ENCODE measurements around the gene VPS37B. TPM values are rescaled to one million over a fixed set of nuclear protein-coding genes. Genes with fewer than 3 reads are reported as not detected.

Gene VPS37B
- total and polyA plus RNA-seq, 2 experiments from 2014 or later = 31.7 to 47.3 TPM

DNA sequence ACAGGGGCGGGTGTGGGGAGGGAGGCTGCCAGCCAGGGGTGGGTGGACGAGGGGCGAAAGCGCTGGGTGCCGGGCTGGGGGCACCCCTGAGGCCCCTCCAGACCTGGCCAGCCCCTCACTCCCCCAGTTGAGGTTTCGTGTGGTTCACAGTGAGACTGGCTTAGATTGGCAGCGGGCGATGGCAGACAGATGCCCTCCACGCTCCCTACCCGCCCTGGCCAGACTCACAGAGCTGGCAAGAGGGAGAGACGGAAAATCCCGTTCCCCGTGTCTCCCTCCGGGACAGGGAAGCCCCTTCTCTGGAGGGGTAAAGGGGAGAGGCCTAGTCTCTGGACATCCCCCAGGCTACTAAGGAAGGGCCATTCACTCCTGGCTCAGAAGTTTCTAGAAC, 33.2 kb upstream of the VPS37B start:
- Histone ChIP-seq H3K4me1 (ENCODE audit: low read depth) (no peaks in the 10 kb centered on the region), H3K27ac (no peak overlapping the region), H3K9me3 (ENCODE audit: low read depth) (no peaks in the 10 kb centered on the region), H3K36me3 (no peaks in the 10 kb centered on the region), H3K27me3 (no peaks in the 10 kb centered on the region), H3K4me3 (no peak overlapping the region)
- no peak for DNase-seq (ENCODE audit: low read depth in 1 of 2, low spot score in 1 of 2)
- TF ChIP-seq, protein P1, sequence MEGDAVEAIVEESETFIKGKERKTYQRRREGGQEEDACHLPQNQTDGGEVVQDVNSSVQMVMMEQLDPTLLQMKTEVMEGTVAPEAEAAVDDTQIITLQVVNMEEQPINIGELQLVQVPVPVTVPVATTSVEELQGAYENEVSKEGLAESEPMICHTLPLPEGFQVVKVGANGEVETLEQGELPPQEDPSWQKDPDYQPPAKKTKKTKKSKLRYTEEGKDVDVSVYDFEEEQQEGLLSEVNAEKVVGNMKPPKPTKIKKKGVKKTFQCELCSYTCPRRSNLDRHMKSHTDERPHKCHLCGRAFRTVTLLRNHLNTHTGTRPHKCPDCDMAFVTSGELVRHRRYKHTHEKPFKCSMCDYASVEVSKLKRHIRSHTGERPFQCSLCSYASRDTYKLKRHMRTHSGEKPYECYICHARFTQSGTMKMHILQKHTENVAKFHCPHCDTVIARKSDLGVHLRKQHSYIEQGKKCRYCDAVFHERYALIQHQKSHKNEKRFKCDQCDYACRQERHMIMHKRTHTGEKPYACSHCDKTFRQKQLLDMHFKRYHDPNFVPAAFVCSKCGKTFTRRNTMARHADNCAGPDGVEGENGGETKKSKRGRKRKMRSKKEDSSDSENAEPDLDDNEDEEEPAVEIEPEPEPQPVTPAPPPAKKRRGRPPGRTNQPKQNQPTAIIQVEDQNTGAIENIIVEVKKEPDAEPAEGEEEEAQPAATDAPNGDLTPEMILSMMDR (IDR thresholded peaks at IDR 0.05; ENCODE audit: low read depth, low read length) = no peak

DNA sequence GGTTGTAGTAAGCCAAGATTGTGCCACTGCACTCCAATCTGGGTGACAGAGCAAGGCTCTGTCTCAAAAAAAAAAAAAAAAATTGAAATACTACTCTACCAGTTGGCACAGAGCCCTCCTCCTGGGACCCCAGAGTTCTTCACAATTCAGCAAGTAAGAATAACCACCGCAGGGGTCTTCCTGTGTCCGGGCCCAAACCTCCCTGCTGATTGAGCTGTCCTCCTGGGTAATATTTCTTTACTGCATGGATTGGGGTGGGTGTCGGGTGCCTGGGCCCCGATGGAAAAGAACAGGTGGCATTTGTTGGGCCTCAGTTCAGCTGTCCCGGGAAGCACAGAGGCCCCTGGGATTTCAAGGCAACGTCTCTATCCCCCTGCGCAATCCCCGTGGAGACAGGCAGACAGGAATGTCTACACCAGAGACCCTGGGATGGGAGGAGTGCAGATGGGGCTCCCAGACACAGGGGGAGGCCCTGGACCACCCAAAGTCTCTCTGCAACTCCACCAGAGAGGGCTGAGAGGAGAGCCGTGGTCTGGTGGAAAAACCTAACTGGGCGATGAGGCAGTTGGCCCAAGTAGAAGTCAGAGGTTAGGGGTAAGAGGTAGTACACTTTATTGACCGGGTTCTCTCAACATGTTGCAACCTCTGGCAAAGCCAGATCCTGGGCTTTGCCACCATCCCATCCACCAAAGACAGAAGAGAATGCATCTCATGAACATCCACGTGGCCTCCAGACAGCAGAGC, 32.7 kb upstream of the VPS37B start:
- no peaks in the 10 kb centered on the region for H3K27me3 ChIP-seq
- TF ChIP-seq, protein P1 (IDR thresholded peaks at IDR 0.05; ENCODE audit: low read depth, low read length) = no peak
- no peak for DNase-seq (ENCODE audit: low read depth in 1 of 2, low spot score in 1 of 2)
- H3K4me1 ChIP-seq (ENCODE audit: low read depth) = no peaks in the 10 kb centered on the region
- no peak overlapping the region for H3K4me3 ChIP-seq
- no peaks in the 10 kb centered on the region for H3K9me3 ChIP-seq (ENCODE audit: low read depth)
- H3K27ac ChIP-seq = no peak overlapping the region
- H3K36me3 ChIP-seq = no peaks in the 10 kb centered on the region

DNA sequence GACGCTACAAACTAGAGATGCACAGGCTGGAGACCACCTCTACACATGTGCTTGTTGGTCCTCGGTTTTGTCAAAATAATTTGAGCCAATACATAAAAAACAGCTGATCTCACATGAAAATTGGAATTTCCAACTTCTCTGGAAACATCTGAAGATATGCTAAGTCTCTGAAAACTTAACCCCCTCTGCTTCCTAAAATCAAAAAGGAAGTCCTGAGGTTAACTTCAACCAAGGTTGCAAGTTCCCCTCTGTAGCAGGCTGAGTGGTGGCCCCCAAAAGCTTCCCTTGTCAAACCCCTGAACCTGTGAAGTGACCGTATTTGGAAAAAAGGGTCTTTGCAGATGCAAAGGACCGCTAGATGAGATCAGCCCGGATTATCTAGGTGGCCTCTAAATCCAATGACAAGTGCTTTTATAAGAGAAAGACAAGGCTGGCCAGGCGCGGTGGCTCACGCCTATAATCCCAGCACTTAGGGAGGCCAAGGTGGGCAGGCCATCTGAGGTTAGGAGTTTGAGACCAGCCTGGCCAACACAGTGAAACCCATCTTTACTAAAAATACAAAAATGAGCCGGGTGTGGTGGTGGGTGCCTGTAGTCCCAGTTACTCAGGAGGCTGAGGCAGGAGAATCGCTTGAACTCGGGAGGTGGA, 32.0 kb upstream of the VPS37B start:
- Histone ChIP-seq H3K9me3 (ENCODE audit: low read depth) (no peaks in the 10 kb centered on the region), H3K27me3 (no peaks in the 10 kb centered on the region), H3K36me3 (no peaks in the 10 kb centered on the region), H3K4me1 (ENCODE audit: low read depth) (no peaks in the 10 kb centered on the region), H3K27ac (no peak overlapping the region), H3K4me3 (no peak overlapping the region)
- DNase-seq (ENCODE audit: low read depth in 1 of 2, low spot score in 1 of 2) = no peak
- TF ChIP-seq, protein P1 (IDR thresholded peaks at IDR 0.05; ENCODE audit: low read depth, low read length) = no peak

DNA sequence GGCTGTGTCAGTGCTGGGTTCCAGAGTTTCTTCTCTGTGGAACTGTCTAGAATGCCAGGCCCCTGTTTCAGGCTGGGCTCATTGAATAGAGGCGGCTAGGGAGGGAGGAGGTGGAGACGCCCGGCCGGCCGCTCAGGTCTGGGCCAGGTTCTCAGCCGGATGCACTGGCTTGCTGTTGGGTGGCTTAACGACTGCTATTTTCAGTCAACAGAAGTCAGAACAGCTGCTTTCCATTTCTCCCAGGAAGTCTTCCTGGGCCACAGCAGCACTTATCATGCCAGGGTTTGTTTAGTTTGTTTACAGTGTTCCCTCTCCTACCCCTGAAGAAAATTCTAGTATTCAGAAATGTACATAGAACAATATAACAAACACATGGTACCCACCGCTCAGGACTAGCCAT, 26.0 kb upstream of the VPS37B start:
- Histone ChIP-seq H3K27ac (no peak overlapping the region), H3K4me1 (ENCODE audit: low read depth) (peaks cover 9% of the 10 kb centered on the region), H3K36me3 (no peaks in the 10 kb centered on the region), H3K4me3 (no peak overlapping the region), H3K9me3 (ENCODE audit: low read depth) (no peaks in the 10 kb centered on the region), H3K27me3 (no peaks in the 10 kb centered on the region)
- TF ChIP-seq, protein P1 (IDR thresholded peaks at IDR 0.05; ENCODE audit: low read depth, low read length) = no peak
- DNase-seq (ENCODE audit: low read depth in 1 of 2, low spot score in 1 of 2) = no peak

DNA sequence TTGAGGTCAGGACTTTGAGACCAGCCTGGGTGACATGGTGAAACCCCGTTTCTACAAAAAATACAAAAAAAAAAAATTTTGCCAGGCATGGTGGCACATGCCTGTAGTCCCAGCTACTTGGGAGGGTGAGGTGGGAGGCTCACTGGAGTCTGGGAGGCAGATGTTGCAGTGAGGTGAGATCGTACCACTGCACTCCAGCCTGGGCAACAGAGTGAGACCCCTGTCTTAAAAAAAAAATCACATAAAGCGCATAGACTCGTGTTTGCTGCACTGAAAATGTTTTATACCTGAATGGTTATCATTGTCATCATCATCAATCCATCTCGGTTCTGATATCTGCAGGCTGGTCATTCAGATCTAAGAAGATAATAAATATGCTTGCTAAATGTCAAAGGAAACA, 24.8 kb upstream of the VPS37B start:
- no peak for DNase-seq (ENCODE audit: low read depth in 1 of 2, low spot score in 1 of 2)
- TF ChIP-seq, protein P1 (IDR thresholded peaks at IDR 0.05; ENCODE audit: low read depth, low read length) = no peak
- Histone ChIP-seq H3K4me3 (no peak overlapping the region), H3K27ac (no peak overlapping the region), H3K27me3 (no peaks in the 10 kb centered on the region), H3K4me1 (ENCODE audit: low read depth) (peaks cover 9% of the 10 kb centered on the region), H3K9me3 (ENCODE audit: low read depth) (no peaks in the 10 kb centered on the region), H3K36me3 (no peaks in the 10 kb centered on the region)
